Sigmoid colon (tissue), 7 donors: ENCODE results near the gene PDGFRB. TPM values are rescaled to one million over a fixed set of nuclear protein-coding genes. Genes with fewer than 3 reads are reported as not detected.

Experiments used
- DNase-seq: peaks from one replicate; pipeline ENCODE4 v3.0.0-alpha.2; 2019
- H3K27ac ChIP-seq, 4 donors: fragments of 200-600 bp; sonication (generic); one replicate each; pipeline ENCODE4 v1.5.1; 2016 to 2019; ENCODE audit warnings: mild to moderate bottlenecking in 1 of 4
- H3K27me3 ChIP-seq, 3 donors: fragments of 200-600 bp; sonication (generic); one replicate each; pipeline ENCODE4 v1.5.1; 2019; ENCODE audit warnings: mild to moderate bottlenecking in 1 of 3
- H3K36me3 ChIP-seq, 4 donors: fragments of 200-600 bp; sonication (generic); one replicate each; pipeline ENCODE4 v1.5.1; 2016 to 2019
- H3K4me1 ChIP-seq, 4 donors: fragments of 200-600 bp; sonication (generic); one replicate each; pipeline ENCODE4 v1.5.1; 2017 to 2019
- H3K4me3 ChIP-seq, 4 donors: fragments of 200-600 bp; sonication (generic); one replicate each; pipeline ENCODE4 v1.5.1; 2017 to 2019; ENCODE audit warnings: mild to moderate bottlenecking in 2 of 4, moderate library complexity in 1 of 4
- H3K9me3 ChIP-seq, 4 donors: fragments of 200-600 bp in 3 of 4; sonication (generic) in 3 of 4; one replicate each; pipeline versions ENCODE4 v1.5.1 to v1.6.1; 2013 to 2019
- CTCF ChIP-seq, 4 experiments: fragments of 450-650 bp in 3 of 4; fragments of 200-600 bp in 1 of 4; IDR thresholded peaks; one replicate each; pipeline ENCODE4 v1.5.1; 2016 to 2019; ENCODE audit warnings: antibody characterized with exemption in 4 of 4, mild to moderate bottlenecking in 3 of 4, moderate library complexity in 2 of 4
- EP300 ChIP-seq, 4 donors: sonication (generic); formaldehyde crosslinking; IDR thresholded peaks; one replicate each; pipeline ENCODE4 v1.6.1; 2017; ENCODE audit warnings: antibody characterized with exemption in 4 of 4
- POLR2A ChIP-seq, 2 donors: fragments of 450-650 bp; IDR thresholded peaks; one replicate each; pipeline ENCODE4 v1.6.1; 2016; ENCODE audit warnings: antibody characterized with exemption in 2 of 2, mild to moderate bottlenecking in 2 of 2, moderate library complexity in 2 of 2
- POLR2AphosphoS5 ChIP-seq, 4 donors: sonication (generic); formaldehyde crosslinking; IDR thresholded peaks; one replicate each; pipeline ENCODE4 v1.6.1; 2017; ENCODE audit warnings: antibody characterized with exemption in 4 of 4
- WGBS, 2 donors: extraction: QIAGEN DNeasy Blood & Tissue Kit; methylation state at CpG; one replicate each; pipeline ENCODE4 v1.1.7; 2013; 5-methylcytosine and 5-hydroxymethylcytosine counted together
- intact Hi-C: fragments of 100-400 bp; cut with DNase I; formaldehyde crosslinking; loops from one replicate; pipeline ENCODE4 v1.15.1; 2023
- polyA plus RNA-seq, 3 donors: library from polyadenylated mRNA; stranded (reverse); fragments of 200-250 nt; gene quantifications; one replicate each; pipeline ENCODE4 v1.2.3, GENCODE V29; 2013
- total RNA-seq, 4 donors: library from RNA; depleted of rRNA; stranded (reverse); fragments of >200 nt; gene quantifications; one replicate each; pipeline ENCODE4 v1.1.0, GENCODE V29; 2016
- donor health status: healthy with polysubstance abuse.
- donor health status: Bipolar disorder and iron deficiency.
- donor health status: healthy.

PDGFRB gene
- total and polyA plus RNA-seq, 7 donors, result 3.9 to 104 (median 54.9) TPM

- no peak for TF ChIP-seq EP300 (IDR thresholded peaks at IDR 0.05)
- Histone ChIP-seq H3K9me3 (no peaks in the 10 kb centered on the region), H3K4me3 (peak overlapping the region in 1 of 4 donors; percentile 10), H3K27me3 (no peaks in the 10 kb centered on the region), H3K27ac (peak overlapping the region; percentile 84 to 92 (median 87)), H3K4me1 (peaks cover 0 to 80% (median 73%) of the 10 kb centered on the region in 4 donors), H3K36me3 (peaks cover 0 to 9% (median 0%) of the 10 kb centered on the region in 4 donors)
- DNase-seq, result no peak
- intact Hi-C loops, result no loop called here
- 45 to 46% methylated on average over 4 of the region's 4 CpGs for WGBS, 2 donors
These were observed 10.8 kb downstream of the PDGFRB start for GRCh38 chr5:150144879-150145278.

GRCh38 chr5:150144246-150144801, 11.3 kb downstream of the PDGFRB start:
- H3K36me3 ChIP-seq, result peaks cover 0 to 9% (median 0%) of the 10 kb centered on the region in 4 donors
- TF ChIP-seq CTCF (IDR thresholded peaks at IDR 0.05), result no peak
- no peak for TF ChIP-seq POLR2A (IDR thresholded peaks at IDR 0.05)
- TF ChIP-seq POLR2AphosphoS5 (IDR thresholded peaks at IDR 0.05), result peak; percentile 6 to 75 (median 60)
- TF ChIP-seq EP300 (IDR thresholded peaks at IDR 0.05), result peak in 2 of 4 donors; percentile 37 to 58
- DNase-seq, result peak; percentile 82
- H3K27ac ChIP-seq, result peak overlapping the region; percentile 84 to 92 (median 87)
- H3K4me3 ChIP-seq, result peak overlapping the region in 3 of 4 donors; percentile 10 to 12 (median 11)
- H3K9me3 ChIP-seq, result no peaks in the 10 kb centered on the region
- intact Hi-C loops, result no loop called here
- peaks cover 0 to 86% (median 79%) of the 10 kb centered on the region in 4 donors for H3K4me1 ChIP-seq
- H3K27me3 ChIP-seq, result no peaks in the 10 kb centered on the region
- WGBS, 2 donors, result 64 to 76% methylated on average over 14 of the region's 14 CpGs

- WGBS, 2 donors, result 73 to 80% methylated on average over 20 of the region's 20 CpGs
- peak; percentile 96 for DNase-seq
- Histone ChIP-seq H3K9me3 (no peaks in the 10 kb centered on the region), H3K36me3 (peaks cover 0 to 2% (median 0%) of the 10 kb centered on the region in 4 donors), H3K4me3 (peak overlapping the region in 3 of 4 donors; percentile 10 to 12 (median 11)), H3K27ac (peak overlapping the region; percentile 84 to 92 (median 87)), H3K27me3 (no peaks in the 10 kb centered on the region), H3K4me1 (peaks cover 0 to 92% (median 85%) of the 10 kb centered on the region in 4 donors)
- TF ChIP-seq POLR2AphosphoS5 (IDR thresholded peaks at IDR 0.05) (peak in 2 of 4 donors; percentile 6 to 13), EP300 (IDR thresholded peaks at IDR 0.05) (no peak)
- intact Hi-C loops, result no loop called here
These were observed 12.0 kb downstream of the PDGFRB start for GRCh38 chr5:150143350-150144245.

- TF ChIP-seq EP300 (IDR thresholded peaks at IDR 0.05) (no peak), POLR2AphosphoS5 (IDR thresholded peaks at IDR 0.05) (peak; percentile 72 to 76 (median 74))
- intact Hi-C loops, result no loop called here
- Histone ChIP-seq H3K27ac (peak overlapping the region; percentile 84 to 92 (median 87)), H3K36me3 (no peaks in the 10 kb centered on the region), H3K4me1 (peaks cover 0 to 98% (median 88%) of the 10 kb centered on the region in 4 donors), H3K27me3 (no peaks in the 10 kb centered on the region), H3K4me3 (peak overlapping the region in 1 of 4 donors; percentile 10), H3K9me3 (no peaks in the 10 kb centered on the region)
- DNase-seq, result peak; percentile 85
- 71 to 72% methylated on average over 4 of the region's 4 CpGs for WGBS, 2 donors
These were observed 12.7 kb downstream of the PDGFRB start for GRCh38 chr5:150142959-150143349.

- no peaks in the 10 kb centered on the region for H3K9me3 ChIP-seq
- intact Hi-C loops, result no loop called here
- DNase-seq, result no peak
- no peak overlapping the region for H3K4me3 ChIP-seq
- WGBS, 2 donors, result 72 to 77% methylated on average over 14 of the region's 14 CpGs
- no peaks in the 10 kb centered on the region for H3K36me3 ChIP-seq
- peaks cover 0 to 99% (median 90%) of the 10 kb centered on the region in 4 donors for H3K4me1 ChIP-seq
- H3K27me3 ChIP-seq, result no peaks in the 10 kb centered on the region
- no peak for TF ChIP-seq POLR2AphosphoS5 (IDR thresholded peaks at IDR 0.05)
- TF ChIP-seq POLR2A (IDR thresholded peaks at IDR 0.05), result no peak
- TF ChIP-seq CTCF (IDR thresholded peaks at IDR 0.05), result no peak
- no peak for TF ChIP-seq EP300 (IDR thresholded peaks at IDR 0.05)
- H3K27ac ChIP-seq, result peak overlapping the region; percentile 84 to 92 (median 87)
These were observed 13.3 kb downstream of the PDGFRB start for GRCh38 chr5:150142185-150142958.
